Fibroblast of skin of abdomen (primary cell): Measurements from ENCODE around the gene SLC10A7.

ENCODE experiments used
- DNase-seq: peaks from one replicate; pipeline ENCODE4 v3.0.0-alpha.2; 2013

Gene SLC10A7

DNA sequence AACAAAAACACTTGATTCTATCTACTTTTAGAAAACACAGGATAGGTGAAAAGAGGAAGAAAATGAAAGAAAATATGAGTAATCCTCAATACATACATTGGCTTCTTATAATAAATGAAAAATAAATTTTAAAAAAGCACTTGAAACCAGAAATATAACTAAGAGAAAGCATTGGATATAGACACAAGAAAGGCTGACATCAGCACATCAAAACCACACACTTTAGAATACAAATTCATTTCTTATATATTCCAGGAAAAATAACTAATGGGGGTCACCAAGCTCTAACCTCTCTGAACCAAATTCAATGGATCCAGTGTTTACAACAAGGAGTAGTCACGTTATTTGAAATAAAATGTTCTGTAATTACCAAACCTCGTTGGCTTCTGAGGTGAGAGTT lies 173.9 kb downstream of the SLC10A7 start:
- no peak for DNase-seq

- no peak for DNase-seq
Measured at GRCh38 chr4:146346276-146346675, 175.5 kb downstream of the SLC10A7 start.

GRCh38 chr4:146343776-146344175 lies 178.0 kb downstream of the SLC10A7 start:
- DNase-seq: no peak

GRCh38 chr4:146343199-146343598 lies 178.5 kb downstream of the SLC10A7 start:
- no peak for DNase-seq

DNA sequence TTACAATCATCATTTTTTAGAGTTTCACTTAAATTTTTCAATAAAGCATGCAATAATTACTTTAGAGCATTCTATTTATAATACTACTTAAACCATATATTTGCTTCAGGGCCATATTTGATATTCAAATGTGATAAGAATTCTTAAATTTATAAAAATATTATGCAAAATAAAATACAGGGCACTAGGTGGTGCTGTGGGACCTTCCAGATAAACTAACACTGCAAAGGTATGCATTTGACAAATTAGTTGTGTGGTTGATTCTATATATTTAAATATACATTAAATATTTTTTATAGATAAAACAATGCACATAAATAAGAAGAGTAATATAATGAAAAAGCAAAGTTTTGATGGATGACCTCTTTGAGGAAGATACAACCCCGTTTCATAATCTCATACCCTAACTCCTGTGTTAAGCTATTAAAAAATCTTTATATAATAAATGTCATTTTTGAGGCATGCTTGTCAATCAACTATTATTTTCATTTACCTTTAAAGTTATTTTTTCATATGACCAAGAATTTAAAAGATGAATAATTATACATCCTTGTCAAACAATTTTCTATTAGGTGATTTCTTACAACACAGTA lies 179.0 kb downstream of the SLC10A7 start:
- DNase-seq: peak; percentile 35

- peak; percentile 39 for DNase-seq
Measured at GRCh38 chr4:146340798-146341197, 180.9 kb downstream of the SLC10A7 start.

DNA sequence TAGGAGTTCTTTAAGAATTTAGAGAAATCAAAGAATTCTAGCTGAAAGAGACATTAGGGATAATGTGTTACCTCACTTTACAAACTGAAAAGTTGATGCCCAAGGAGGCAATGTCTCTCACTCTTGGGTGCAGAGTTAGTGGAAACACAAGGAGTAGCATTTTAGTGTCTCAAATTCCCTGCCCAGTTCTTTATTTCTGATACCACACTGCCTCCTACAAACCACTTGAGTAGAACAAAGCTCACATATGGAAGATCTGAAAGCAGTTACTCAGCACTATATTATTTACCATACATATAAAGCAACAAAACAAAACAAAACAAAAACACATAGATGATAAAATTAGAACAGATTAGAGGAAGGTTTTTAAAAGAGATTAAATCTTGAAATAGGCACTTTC lies 183.2 kb downstream of the SLC10A7 start:
- peak; percentile 13 for DNase-seq

- no peak for DNase-seq
Measured at GRCh38 chr4:146336410-146336807, 185.3 kb downstream of the SLC10A7 start.

GRCh38 chr4:146335763-146336409 lies 185.9 kb downstream of the SLC10A7 start:
- no peak for DNase-seq

DNA sequence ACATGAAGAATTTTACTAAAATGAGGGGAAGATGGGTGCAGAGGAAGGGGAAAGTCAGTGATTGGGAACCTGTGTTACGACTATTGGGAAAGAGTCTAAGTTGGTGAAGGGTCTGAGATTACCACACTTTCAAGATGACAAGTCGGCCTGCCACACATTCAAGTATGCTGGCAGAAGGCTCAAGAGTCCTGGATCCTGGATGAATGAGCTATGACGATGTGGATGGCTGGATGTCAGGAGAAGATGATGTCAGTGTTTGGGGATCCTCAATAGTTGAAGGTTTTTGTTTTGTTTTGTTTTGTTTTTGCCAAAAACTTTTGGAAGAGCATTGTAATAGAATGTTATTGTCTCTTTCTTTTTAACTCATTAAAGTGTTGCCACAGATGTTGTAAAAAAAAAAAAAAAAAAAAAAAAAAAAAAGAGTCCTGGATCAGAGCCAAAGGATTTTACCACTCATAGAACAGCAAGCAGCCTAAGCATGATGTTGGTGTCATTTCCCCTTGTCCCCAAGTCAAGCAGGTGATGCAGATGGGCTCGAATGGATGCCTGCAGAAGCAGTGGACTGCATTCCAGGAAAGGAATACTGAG lies 186.8 kb downstream of the SLC10A7 start:
- DNase-seq: no peak

- DNase-seq: no peak
Measured at GRCh38 chr4:146333895-146334262, 187.9 kb downstream of the SLC10A7 start.

DNA sequence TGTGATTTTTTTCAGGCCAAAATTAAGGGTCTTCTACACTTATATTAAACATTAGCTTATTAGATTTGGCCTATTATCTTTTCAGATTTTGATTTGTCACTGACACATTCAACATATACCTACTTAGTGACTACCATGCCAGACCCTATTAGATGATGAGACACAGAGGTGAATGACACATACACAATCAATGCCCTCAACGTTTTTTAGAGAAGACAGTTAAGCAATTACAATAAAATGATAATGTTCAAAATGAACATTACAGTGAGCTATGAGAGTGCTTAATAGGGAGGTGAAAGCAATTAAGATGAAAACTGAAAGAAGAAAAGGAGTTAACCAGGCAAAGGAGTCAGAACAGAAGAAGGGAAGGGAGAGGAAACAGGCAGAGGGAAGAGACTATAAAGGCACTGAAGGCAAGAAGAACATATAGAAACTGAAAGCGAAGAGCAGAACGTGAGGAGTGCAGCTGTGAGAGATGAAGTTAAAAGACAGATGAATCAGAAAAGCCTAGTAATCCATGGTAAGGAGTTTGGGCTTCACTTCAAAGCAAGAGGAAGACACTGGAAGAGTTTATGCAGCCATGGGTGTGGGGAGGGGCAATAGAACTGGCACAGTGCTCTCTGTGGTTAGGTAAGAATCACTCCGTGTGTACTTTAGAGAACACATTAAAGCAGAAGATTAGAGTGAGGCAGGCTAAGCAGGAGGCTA lies 188.4 kb downstream of the SLC10A7 start:
- DNase-seq: peak; percentile 84

GRCh38 chr4:146330392-146330791 lies 191.3 kb downstream of the SLC10A7 start:
- peak; percentile 23 for DNase-seq

DNA sequence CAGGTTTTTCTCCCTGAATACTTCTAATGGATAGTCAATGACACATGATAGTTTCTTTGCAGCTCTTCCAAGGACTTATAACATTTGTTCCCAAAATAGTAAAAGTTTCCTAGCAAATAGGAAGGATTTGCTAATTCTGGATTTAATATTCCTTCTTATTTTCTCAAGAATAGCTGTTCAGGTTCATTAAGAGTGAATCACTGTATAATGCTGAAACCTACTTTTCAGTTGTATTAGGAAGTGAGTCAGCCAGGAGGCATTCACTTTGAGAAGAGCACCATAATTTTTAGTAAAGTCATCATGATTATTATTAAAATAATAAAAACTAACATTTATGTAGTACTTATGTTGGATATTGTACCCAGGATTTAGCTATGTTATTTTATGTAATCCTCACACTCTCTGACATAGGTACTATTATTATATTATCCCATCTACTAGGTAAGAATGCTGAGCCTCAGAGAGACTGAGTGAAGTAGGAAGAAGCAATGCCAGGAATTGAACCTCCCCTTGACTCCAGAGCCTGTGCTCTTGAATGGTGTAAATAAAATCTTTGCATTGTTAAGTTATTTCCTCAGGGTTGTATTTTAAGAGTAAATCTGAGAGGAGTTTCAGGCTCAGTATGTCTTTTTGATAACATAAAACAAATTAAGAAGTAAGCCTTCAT lies 192.6 kb downstream of the SLC10A7 start:
- peak; percentile 82 for DNase-seq

GRCh38 chr4:146327859-146328650 lies 193.7 kb downstream of the SLC10A7 start:
- no peak for DNase-seq

DNA sequence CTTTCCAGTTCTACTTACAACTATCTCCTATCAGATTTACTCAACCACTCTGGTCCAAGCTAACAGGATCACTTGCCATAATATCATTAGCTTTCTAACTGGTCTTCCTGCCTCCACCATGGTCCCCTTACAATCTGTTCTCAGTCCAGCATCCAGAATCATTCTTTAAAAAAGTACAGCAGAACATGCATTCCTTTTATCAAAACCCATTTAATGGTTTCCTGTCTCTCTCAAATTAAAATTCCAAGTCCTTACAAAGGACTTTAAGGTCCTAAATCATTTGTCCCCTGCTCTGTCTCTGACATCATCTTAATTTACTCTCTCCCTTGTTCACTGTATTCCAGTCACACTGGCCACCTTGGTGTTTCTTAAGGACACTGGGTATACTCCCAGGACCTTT lies 202.8 kb downstream of the SLC10A7 start:
- DNase-seq: no peak

DNA sequence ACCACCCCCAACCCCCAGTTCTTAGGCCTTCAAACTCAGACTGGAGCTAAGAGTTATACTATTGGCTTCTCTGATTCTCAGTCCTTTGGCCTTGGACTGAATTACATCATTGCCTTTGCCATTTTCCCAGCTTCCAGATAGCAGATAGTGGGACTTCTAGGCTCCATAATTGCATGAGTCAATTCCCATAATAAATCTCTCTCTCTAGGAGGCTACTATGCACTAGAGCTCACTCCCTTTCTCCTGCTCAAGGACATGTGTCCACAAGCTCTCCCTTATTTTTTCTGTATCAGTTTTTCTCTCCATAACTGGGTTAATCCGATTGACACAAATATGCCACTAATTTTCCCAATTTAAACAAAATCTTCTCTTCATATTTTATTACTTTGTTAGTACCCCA lies 204.0 kb downstream of the SLC10A7 start:
- DNase-seq: no peak

DNA sequence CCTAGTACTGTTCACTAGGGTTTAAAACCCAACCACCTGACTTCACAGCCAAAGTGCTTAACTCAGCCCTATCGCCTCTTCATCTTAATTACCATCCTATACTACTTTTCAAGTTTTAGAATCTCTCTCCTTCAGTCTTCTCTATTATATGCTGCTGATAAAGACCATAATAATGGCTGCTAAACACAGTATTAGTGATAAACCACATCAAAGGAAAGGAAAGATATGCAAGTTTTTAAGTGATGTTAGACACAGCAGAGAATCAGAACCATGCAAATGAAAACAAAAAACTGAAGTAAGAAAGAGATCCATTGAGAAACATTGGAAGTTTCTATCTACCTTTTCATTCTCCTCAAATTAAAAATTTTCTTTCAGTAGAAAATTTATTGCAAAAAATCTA lies 206.6 kb downstream of the SLC10A7 start:
- DNase-seq: no peak

DNA sequence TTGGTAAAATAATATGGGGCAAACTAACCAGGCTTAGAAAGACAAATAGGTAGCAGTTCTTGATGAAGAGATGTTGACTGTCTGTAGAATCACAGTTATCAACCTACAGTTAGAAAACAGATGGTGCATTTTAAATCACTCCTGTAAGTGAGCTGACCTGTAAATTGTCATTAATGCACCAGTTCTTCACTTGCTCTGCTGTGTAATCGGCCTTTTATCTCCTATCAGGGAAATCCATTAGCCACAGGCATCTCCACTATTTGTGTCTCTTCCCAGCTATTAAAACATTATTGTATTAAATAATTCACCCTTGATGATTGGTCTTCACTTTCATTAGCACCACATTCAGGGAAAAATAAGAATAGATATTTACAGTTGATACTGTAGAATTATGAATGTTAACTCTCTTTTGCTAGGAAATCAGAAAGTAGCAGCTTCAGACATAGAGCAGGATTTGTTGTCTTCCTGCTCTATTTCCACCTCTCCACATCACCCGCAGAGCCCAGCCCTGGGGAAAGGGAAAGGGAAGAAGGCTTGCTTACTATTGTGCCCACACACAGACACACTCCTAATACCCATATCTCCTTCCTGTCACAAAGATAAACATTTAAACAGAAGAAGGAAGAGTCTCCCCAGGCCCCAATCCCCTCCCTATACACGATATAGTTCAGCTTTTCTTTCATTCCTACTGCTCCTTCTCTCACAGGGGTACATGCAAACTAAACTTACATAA lies 210.3 kb downstream of the SLC10A7 start:
- no peak for DNase-seq

DNA sequence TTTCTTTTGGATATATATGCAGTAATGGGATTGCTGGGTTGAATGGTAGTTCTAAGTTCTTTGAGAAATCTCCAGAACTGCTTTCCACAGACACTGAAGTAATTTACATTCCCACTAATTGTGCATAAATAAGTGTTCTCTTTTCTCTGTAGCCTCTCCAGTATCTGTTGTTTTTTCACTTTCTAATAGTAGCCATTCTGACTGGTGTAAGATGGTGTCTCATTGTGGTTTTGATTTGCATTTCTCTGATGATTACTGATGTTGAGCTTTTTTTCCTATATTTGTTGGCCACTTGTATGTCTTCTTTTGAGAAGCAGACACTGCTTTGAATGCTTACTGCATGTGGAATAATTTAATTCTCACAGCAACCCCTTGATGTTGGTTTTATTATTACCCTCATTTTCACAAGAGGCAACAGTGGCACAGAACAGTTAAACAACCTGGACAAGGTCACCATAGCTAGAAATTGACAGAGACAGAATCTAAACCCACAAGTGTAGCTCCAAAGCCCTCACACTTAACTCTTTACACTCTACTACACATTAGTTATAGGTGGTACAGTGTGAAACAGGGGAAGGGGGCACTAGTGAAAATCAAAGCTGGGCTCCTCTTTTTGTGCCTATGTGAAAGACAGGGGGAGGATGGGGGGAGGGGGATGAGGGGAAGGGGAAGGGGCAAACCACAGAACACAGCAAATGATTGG lies 211.3 kb downstream of the SLC10A7 start:
- DNase-seq: no peak

DNA sequence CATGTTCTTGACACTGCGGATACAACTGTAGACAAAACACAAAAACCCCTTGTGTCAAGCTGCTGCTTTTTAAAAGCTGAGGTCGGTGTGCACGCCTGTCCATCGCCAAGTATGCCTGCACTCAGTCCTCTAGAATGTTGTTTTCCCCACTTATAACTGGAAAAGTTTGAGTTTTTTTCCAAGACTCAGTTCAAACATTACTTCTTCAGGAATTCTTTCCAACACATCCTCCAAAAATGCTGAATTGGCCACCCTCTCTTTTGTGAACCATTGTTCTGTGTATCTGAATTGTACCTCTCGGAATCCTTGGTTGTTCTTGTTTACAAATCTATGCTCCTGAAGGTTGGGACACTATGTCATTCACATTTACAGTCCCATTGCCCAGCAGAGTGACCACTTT lies 212.8 kb downstream of the SLC10A7 start:
- peak; percentile 36 for DNase-seq
